Measurements from ENCODE around the gene GRB10. TPM values are rescaled to one million over a fixed set of nuclear protein-coding genes. Genes with fewer than 3 reads are reported as not detected.

Gene GRB10
- total and polyA plus RNA-seq, 2 of the 8 experiments (the other 6 are each of a cell fraction or from before 2014, with no cell fraction given): 35.7 to 97.0 TPM

GRCh38 chr7:50743016-50743415 lies 39.7 kb downstream of the GRB10 start:
- Histone ChIP-seq H3K9me3 (ENCODE audit: insufficient read depth in 2 of 2, low read depth in 1 of 2, low read length in 1 of 2) (no peaks in the 10 kb centered on the region), H3K79me1 (ENCODE audit: low read depth, low read length) (peaks cover 6% of the 10 kb centered on the region), H3K4me1 (replicated peaks in 1 of 4; ENCODE audit: control insufficient read depth in 3 of 4, insufficient read depth in 4 of 4, low read length in 3 of 4) (peaks cover 2 to 8% (median 6%) of the 10 kb centered on the region in 4 experiments; a peak in 6 of 7 replicates), H4K20me1 (replicated peaks in 1 of 2; ENCODE audit: control insufficient read depth in 1 of 2, insufficient read depth in 2 of 2, low read length in 2 of 2) (peaks cover 4 to 12% of the 10 kb centered on the region in 2 experiments), H3K23ac (ENCODE audit: insufficient read length) (no peak overlapping the region), H3K36me3 (ENCODE audit: control insufficient read depth in 2 of 4, insufficient read depth in 4 of 4, low read length in 3 of 4) (no peaks in the 10 kb centered on the region; a peak in 2 of 8 replicates), H3K9ac (replicated peaks in 1 of 4; ENCODE audit: extremely low read depth in 1 of 4, low read depth in 3 of 4, low read length in 3 of 4) (no peak overlapping the region), H3K18ac (ENCODE audit: extremely low read depth, low read length) (no peak overlapping the region), H3K4me2 (ENCODE audit: insufficient read depth in 1 of 2, low read depth in 2 of 2, low read length in 2 of 2) (no peak overlapping the region), H3K23me2 (ENCODE audit: low read depth, low read length) (peaks cover 2% of the 10 kb centered on the region; the same call in 1 of the 2 replicates), H2BK15ac (ENCODE audit: low read length) (no peak overlapping the region), H3K4me3 (ENCODE audit: extremely low read depth in 1 of 4, insufficient read depth in 2 of 4, low read depth in 3 of 4, low read length in 4 of 4) (no peak overlapping the region), H3K27me3 (replicated peaks in 1 of 4; ENCODE audit: control insufficient read depth in 3 of 4, extremely low read depth in 1 of 4, insufficient read depth in 3 of 4, low read length in 3 of 4) (no peaks in the 10 kb centered on the region), H2AFZ (ENCODE audit: low read length) (no peak overlapping the region), H4K5ac (ENCODE audit: insufficient read length, low read depth, low read length) (no peak overlapping the region), H2BK5ac (ENCODE audit: low read depth, low read length) (no peak overlapping the region), H2BK120ac (replicated peaks; ENCODE audit: low read depth, low read length) (no peak overlapping the region), H2AK5ac (ENCODE audit: low read depth, low read length) (no peak overlapping the region), H4K91ac (replicated peaks; ENCODE audit: insufficient read length, low read length) (no peak overlapping the region), H3K27ac (ENCODE audit: low read depth, low read length) (no peak overlapping the region), H4K8ac (ENCODE audit: extremely low read depth, insufficient read depth, low read length) (no peak overlapping the region), H2BK20ac (ENCODE audit: low read length) (no peak overlapping the region), H2BK12ac (ENCODE audit: low read depth, low read length) (no peak overlapping the region), H3K4ac (replicated peaks; ENCODE audit: insufficient read length, low read depth, low read length) (no peak overlapping the region), H3K79me2 (ENCODE audit: control insufficient read depth in 1 of 2, insufficient read depth in 2 of 2, low read length in 2 of 2) (peaks cover 7 to 97% of the 10 kb centered on the region in 2 experiments), H3K56ac (replicated peaks; ENCODE audit: insufficient read length, low read depth, low read length) (no peak overlapping the region), H3K14ac (ENCODE audit: insufficient read length) (no peak overlapping the region)
- CTCF ChIA-PET (ENCODE audit: partially characterized antibody): no interaction called here
- WGBS, 2 experiments (ENCODE audit: extremely low coverage in 1 of 2, insufficient coverage in 1 of 2, insufficient read length in 1 of 2, insufficient replicate concordance in 2 of 2, low coverage in 1 of 2, low lambda C conversion rate in 2 of 2, missing lambda C conversion rate in 1 of 2): 82% methylated on average over 2 of the region's 2 CpGs; no CpG with 5 or more reads in 1 of the 2 experiments
- no peak for FAIRE-seq
- no peak for DNase-seq (ENCODE audit: low read depth in 1 of 2, low spot score in 2 of 2)
- TF ChIP-seq ZNF274 (IDR thresholded peaks at IDR 0.05; ENCODE audit: borderline replicate concordance, extremely low read depth, low read length) (no peak), MAX (IDR thresholded peaks at IDR 0.05) (no peak), GABPA (IDR thresholded peaks at IDR 0.05; ENCODE audit: borderline replicate concordance, insufficient read depth, low read length) (no peak), NANOG (IDR thresholded peaks at IDR 0.05; ENCODE audit: insufficient read depth, low read depth, low read length, poor library complexity, severe bottlenecking) (no peak), TBP (IDR thresholded peaks at IDR 0.05; ENCODE audit: low read depth, low read length) (no peak), YY1 (IDR thresholded peaks at IDR 0.05; ENCODE audit: low read depth, low read length) (no peak), CEBPB (IDR thresholded peaks at IDR 0.05; ENCODE audit: low read depth, low read length) (no peak), JUND (IDR thresholded peaks at IDR 0.05; ENCODE audit: low read length) (no peak)
- POLR2A ChIA-PET (ENCODE audit: partially characterized antibody): interaction anchor here (1.3 kb wide), 2 partner anchors 8 to 11 kb away, joined by 3 to 4 read pairs; no protein-coding TSS in a partner anchor

All from H1 (cell line).